ENCODE data around the gene UGDH.

UGDH gene

GRCh38 chr4:39480251-39480650 lies 47.0 kb downstream of the UGDH start:
- no peaks in the 10 kb centered on the region for H3K36me3 ChIP-seq (ENCODE audit: low read length)
- no peak overlapping the region for H3K4me3 ChIP-seq (ENCODE audit: insufficient read depth, low read length, poor library complexity, severe bottlenecking)
- H3K79me2 ChIP-seq (ENCODE audit: insufficient read depth, low read length): no peaks in the 10 kb centered on the region
- no peaks in the 10 kb centered on the region for H3F3A ChIP-seq (ENCODE audit: insufficient read depth)
- no peak overlapping the region for H3K27ac ChIP-seq (ENCODE audit: low read depth, low read length)
- H3K9ac ChIP-seq (ENCODE audit: low read length): no peak overlapping the region
- H3K9me2 ChIP-seq (replicated peaks; ENCODE audit: insufficient read depth, low read length): no peaks in the 10 kb centered on the region
- no peaks in the 10 kb centered on the region for H3K27me3 ChIP-seq (ENCODE audit: low read length)
- no peak overlapping the region for H3K4me2 ChIP-seq (ENCODE audit: low read depth, low read length, poor library complexity, severe bottlenecking)
- H4K20me1 ChIP-seq (ENCODE audit: low read depth, low read length): no peaks in the 10 kb centered on the region
- no peaks in the 10 kb centered on the region for H3K9me3 ChIP-seq (ENCODE audit: insufficient read depth, low read length)
- TF ChIP-seq EZH2phosphoT487 (conservative IDR thresholded peaks at IDR 0.05; ENCODE audit: low read length): no peak
- TF ChIP-seq, protein P1, sequence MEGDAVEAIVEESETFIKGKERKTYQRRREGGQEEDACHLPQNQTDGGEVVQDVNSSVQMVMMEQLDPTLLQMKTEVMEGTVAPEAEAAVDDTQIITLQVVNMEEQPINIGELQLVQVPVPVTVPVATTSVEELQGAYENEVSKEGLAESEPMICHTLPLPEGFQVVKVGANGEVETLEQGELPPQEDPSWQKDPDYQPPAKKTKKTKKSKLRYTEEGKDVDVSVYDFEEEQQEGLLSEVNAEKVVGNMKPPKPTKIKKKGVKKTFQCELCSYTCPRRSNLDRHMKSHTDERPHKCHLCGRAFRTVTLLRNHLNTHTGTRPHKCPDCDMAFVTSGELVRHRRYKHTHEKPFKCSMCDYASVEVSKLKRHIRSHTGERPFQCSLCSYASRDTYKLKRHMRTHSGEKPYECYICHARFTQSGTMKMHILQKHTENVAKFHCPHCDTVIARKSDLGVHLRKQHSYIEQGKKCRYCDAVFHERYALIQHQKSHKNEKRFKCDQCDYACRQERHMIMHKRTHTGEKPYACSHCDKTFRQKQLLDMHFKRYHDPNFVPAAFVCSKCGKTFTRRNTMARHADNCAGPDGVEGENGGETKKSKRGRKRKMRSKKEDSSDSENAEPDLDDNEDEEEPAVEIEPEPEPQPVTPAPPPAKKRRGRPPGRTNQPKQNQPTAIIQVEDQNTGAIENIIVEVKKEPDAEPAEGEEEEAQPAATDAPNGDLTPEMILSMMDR (IDR thresholded peaks at IDR 0.05; ENCODE audit: insufficient read depth, low read length, poor library complexity, severe bottlenecking): no peak
- no peak overlapping the region for H2AFZ ChIP-seq (ENCODE audit: low read depth, low read length, severe bottlenecking)

GRCh38 chr4:39476187-39476895 lies 50.9 kb downstream of the UGDH start:
- Histone ChIP-seq H3K4me3 (ENCODE audit: insufficient read depth, low read length, poor library complexity, severe bottlenecking) (no peak overlapping the region), H3K36me3 (ENCODE audit: low read length) (0 out of 2 replicates have a peak, but pooled peaks cover 5% of the 10 kb centered on the region), H2AFZ (ENCODE audit: low read depth, low read length, severe bottlenecking) (no peak overlapping the region)

GRCh38 chr4:39472396-39472795 lies 54.8 kb downstream of the UGDH start:
- Histone ChIP-seq H3F3A (ENCODE audit: insufficient read depth) (peaks cover 8% of the 10 kb centered on the region), H3K4me3 (ENCODE audit: insufficient read depth, low read length, poor library complexity, severe bottlenecking) (no peak overlapping the region), H3K27me3 (ENCODE audit: low read length) (no peaks in the 10 kb centered on the region), H3K9me2 (replicated peaks; ENCODE audit: insufficient read depth, low read length) (no peaks in the 10 kb centered on the region), H3K79me2 (ENCODE audit: insufficient read depth, low read length) (no peaks in the 10 kb centered on the region), H3K9me3 (ENCODE audit: insufficient read depth, low read length) (no peaks in the 10 kb centered on the region), H3K27ac (ENCODE audit: low read depth, low read length) (no peak overlapping the region), H3K4me2 (ENCODE audit: low read depth, low read length, poor library complexity, severe bottlenecking) (no peak overlapping the region), H4K20me1 (ENCODE audit: low read depth, low read length) (no peaks in the 10 kb centered on the region), H3K9ac (ENCODE audit: low read length) (no peak overlapping the region), H2AFZ (ENCODE audit: low read depth, low read length, severe bottlenecking) (no peak overlapping the region), H3K36me3 (ENCODE audit: low read length) (0 out of 2 replicates have a peak, but pooled peaks cover 7% of the 10 kb centered on the region)
- TF ChIP-seq EZH2phosphoT487 (conservative IDR thresholded peaks at IDR 0.05; ENCODE audit: low read length): no peak
- TF ChIP-seq, protein P1 (IDR thresholded peaks at IDR 0.05; ENCODE audit: insufficient read depth, low read length, poor library complexity, severe bottlenecking): no peak

More at GRCh38 chr4:39476187-39476895, 50.9 kb downstream of the UGDH start:
- H3K27me3 ChIP-seq (ENCODE audit: low read length): no peaks in the 10 kb centered on the region
- no peaks in the 10 kb centered on the region for H3K9me3 ChIP-seq (ENCODE audit: insufficient read depth, low read length)
- no peak overlapping the region for H3K4me2 ChIP-seq (ENCODE audit: low read depth, low read length, poor library complexity, severe bottlenecking)
- H3K79me2 ChIP-seq (ENCODE audit: insufficient read depth, low read length): no peaks in the 10 kb centered on the region
- H4K20me1 ChIP-seq (ENCODE audit: low read depth, low read length): no peaks in the 10 kb centered on the region
- no peaks in the 10 kb centered on the region for H3F3A ChIP-seq (ENCODE audit: insufficient read depth)
- H3K9me2 ChIP-seq (replicated peaks; ENCODE audit: insufficient read depth, low read length): no peaks in the 10 kb centered on the region
- no peak overlapping the region for H3K27ac ChIP-seq (ENCODE audit: low read depth, low read length)
- no peak overlapping the region for H3K9ac ChIP-seq (ENCODE audit: low read length)
- TF ChIP-seq EZH2phosphoT487 (conservative IDR thresholded peaks at IDR 0.05; ENCODE audit: low read length): no peak
- TF ChIP-seq, protein P1 (IDR thresholded peaks at IDR 0.05; ENCODE audit: insufficient read depth, low read length, poor library complexity, severe bottlenecking): no peak

Data from SU-DHL-6 (cell line).